Left ventricle myocardium inferior (tissue), 1 donor: ENCODE measurements around the gene MTAP. TPM values are rescaled to one million over a fixed set of nuclear protein-coding genes. Genes with fewer than 3 reads are reported as not detected.

Experiments used
- DNase-seq: peaks from one replicate; pipeline ENCODE4 v3.0.0-alpha.2; 2020
- H3K27ac ChIP-seq: fragments of 200-600 bp; replicated peaks from 2 replicates; pipeline ENCODE4 v1.8.0; 2021
- H3K27me3 ChIP-seq: fragments of 200-600 bp; 2 replicates; pipeline ENCODE4 v1.8.0; 2021; ENCODE audit warnings: low read depth
- H3K36me3 ChIP-seq: fragments of 200-600 bp; 2 replicates; pipeline ENCODE4 v1.8.0; 2021
- H3K4me1 ChIP-seq: fragments of 200-600 bp; 2 replicates; pipeline ENCODE4 v1.8.0; 2021
- H3K4me3 ChIP-seq: fragments of 200-600 bp; 2 replicates; pipeline ENCODE4 v1.8.0; 2021; ENCODE audit warnings: mild to moderate bottlenecking, moderate library complexity
- H3K9me3 ChIP-seq: fragments of 200-600 bp; replicated peaks from 2 replicates; pipeline ENCODE4 v1.8.0; 2021
- intact Hi-C: fragments of 100-400 bp; cut with micrococcal nuclease; formaldehyde crosslinking; loops from one replicate; pipeline ENCODE4 v1.11.0; 2022
- total RNA-seq: library from RNA; stranded (reverse); fragmentation: NEBNext Ultra II Directional; extraction: Animal tissue kit (Norgen Biotek cat#: 25700); gene quantifications from one replicate; pipeline ENCODE4 v1.2.1, GENCODE V29; 2021
- TF ChIP-seq, protein P1 (sequence below): fragments of 200-600 bp; IDR thresholded peaks from 2 replicates; pipeline ENCODE4 v1.8.0; 2021; ENCODE audit warnings: antibody characterized with exemption, mild to moderate bottlenecking, borderline replicate concordance
- donor health status: DM: no; HTN: yes; CAD: no; lungs with severe emphysema.

MTAP gene
- total RNA-seq, 1 donor from 2014 or later, result 25.3 TPM

- no peaks in the 10 kb centered on the region for H3K36me3 ChIP-seq
- intact Hi-C loops, result no loop called here
- H3K4me1 ChIP-seq, result no peaks in the 10 kb centered on the region
- TF ChIP-seq, protein P1, sequence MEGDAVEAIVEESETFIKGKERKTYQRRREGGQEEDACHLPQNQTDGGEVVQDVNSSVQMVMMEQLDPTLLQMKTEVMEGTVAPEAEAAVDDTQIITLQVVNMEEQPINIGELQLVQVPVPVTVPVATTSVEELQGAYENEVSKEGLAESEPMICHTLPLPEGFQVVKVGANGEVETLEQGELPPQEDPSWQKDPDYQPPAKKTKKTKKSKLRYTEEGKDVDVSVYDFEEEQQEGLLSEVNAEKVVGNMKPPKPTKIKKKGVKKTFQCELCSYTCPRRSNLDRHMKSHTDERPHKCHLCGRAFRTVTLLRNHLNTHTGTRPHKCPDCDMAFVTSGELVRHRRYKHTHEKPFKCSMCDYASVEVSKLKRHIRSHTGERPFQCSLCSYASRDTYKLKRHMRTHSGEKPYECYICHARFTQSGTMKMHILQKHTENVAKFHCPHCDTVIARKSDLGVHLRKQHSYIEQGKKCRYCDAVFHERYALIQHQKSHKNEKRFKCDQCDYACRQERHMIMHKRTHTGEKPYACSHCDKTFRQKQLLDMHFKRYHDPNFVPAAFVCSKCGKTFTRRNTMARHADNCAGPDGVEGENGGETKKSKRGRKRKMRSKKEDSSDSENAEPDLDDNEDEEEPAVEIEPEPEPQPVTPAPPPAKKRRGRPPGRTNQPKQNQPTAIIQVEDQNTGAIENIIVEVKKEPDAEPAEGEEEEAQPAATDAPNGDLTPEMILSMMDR, result no peak
- no peaks in the 10 kb centered on the region for H3K9me3 ChIP-seq
- no peak overlapping the region for H3K4me3 ChIP-seq
- no peaks in the 10 kb centered on the region for H3K27me3 ChIP-seq
- no peak overlapping the region for H3K27ac ChIP-seq
- DNase-seq, result no peak
Measured at GRCh38 chr9:21923694-21924093, 121.3 kb downstream of the MTAP start.

- intact Hi-C loops, result no loop called here
- Histone ChIP-seq H3K27me3 (no peaks in the 10 kb centered on the region), H3K36me3 (peaks cover 16% of the 10 kb centered on the region), H3K9me3 (no peaks in the 10 kb centered on the region), H3K4me1 (no peaks in the 10 kb centered on the region), H3K4me3 (no peak overlapping the region), H3K27ac (no peak overlapping the region)
- TF ChIP-seq, protein P1, result no peak
- no peak for DNase-seq
Measured at GRCh38 chr9:21927752-21928151, 125.3 kb downstream of the MTAP start.

GRCh38 chr9:21931428-21931827 is 129.0 kb downstream of the MTAP start:
- intact Hi-C loops, result no loop called here
- TF ChIP-seq, protein P1, result no peak
- no peaks in the 10 kb centered on the region for H3K27me3 ChIP-seq

DNA sequence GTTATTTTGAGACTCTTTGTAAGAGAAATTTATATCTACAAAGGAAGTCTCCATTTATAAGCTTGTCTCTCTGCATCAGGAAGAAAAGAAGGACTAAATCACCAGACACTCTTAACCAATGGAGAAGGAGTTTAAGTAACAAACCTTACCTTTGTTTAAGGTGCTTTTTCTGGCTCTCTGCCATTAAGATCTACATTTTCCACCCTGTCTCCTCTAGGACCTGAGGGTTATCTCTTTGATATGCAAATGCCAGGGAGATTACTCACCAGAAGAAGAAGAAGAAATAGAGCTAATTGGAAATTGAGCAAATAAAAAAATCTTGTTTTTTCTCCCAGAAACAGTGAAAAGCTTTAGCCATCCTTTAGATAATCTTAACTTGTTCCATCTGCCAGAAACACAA is 130.8 kb downstream of the MTAP start:
- no peaks in the 10 kb centered on the region for H3K4me1 ChIP-seq
- DNase-seq, result no peak
- peaks cover 16% of the 10 kb centered on the region for H3K36me3 ChIP-seq
- H3K27me3 ChIP-seq, result no peaks in the 10 kb centered on the region
- TF ChIP-seq, protein P1, result no peak
- H3K9me3 ChIP-seq, result no peaks in the 10 kb centered on the region
- no peak overlapping the region for H3K4me3 ChIP-seq
- intact Hi-C loops, result no loop called here
- no peak overlapping the region for H3K27ac ChIP-seq

More at GRCh38 chr9:21931428-21931827, 129.0 kb downstream of the MTAP start:
- Histone ChIP-seq H3K27ac (no peak overlapping the region), H3K36me3 (peaks cover 16% of the 10 kb centered on the region), H3K9me3 (no peaks in the 10 kb centered on the region), H3K4me3 (no peak overlapping the region), H3K4me1 (no peaks in the 10 kb centered on the region)
- DNase-seq, result no peak

DNA sequence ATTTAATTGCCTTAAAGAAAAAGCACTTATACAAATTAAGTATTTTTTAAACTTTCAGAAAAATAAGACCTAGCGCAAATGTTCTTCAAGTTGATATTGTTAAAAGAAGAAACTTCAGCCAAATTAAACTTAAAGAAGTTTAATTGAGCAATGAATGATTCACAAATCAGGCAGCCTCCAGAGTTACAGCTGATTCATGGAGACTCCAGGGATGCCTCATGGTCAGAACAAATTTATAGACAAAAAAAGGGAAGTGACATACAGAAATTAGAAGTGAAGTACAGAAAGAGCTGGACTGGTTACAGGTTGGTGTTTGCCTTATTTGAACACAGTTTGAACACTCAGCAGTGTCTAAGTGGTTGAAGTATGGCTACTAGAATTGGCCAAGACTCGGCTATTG is 131.4 kb downstream of the MTAP start:
- Histone ChIP-seq H3K27me3 (no peaks in the 10 kb centered on the region), H3K4me3 (no peak overlapping the region), H3K4me1 (no peaks in the 10 kb centered on the region), H3K36me3 (peaks cover 16% of the 10 kb centered on the region), H3K27ac (no peak overlapping the region), H3K9me3 (no peaks in the 10 kb centered on the region)
- TF ChIP-seq, protein P1, result no peak
- no peak for DNase-seq
- intact Hi-C loops, result no loop called here

DNA sequence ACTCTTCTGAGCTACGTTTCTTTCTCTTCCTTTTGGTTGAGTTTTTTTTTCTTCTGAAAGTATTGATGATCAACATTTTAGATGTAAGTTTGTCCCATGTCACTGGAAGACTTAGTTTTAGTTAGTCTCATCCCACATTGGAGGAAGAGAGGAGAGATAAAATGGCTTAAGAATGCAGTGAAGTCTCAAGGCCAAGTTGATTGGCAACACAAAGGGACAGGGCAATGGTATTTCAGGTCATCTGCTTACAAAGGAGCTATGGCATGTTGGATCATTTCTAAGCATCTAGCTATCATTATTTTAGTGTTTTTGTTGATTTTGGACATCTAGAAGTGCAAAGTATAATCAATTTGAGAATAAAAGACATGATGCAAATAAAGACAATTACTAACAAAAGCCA is 133.2 kb downstream of the MTAP start:
- TF ChIP-seq, protein P1, result no peak
- intact Hi-C loops, result no loop called here

More for the DNA sequence above, 133.2 kb downstream of the MTAP start:
- H3K4me3 ChIP-seq, result no peak overlapping the region
- H3K27ac ChIP-seq, result no peak overlapping the region
- H3K9me3 ChIP-seq, result no peaks in the 10 kb centered on the region
- peaks cover 15% of the 10 kb centered on the region for H3K36me3 ChIP-seq
- no peaks in the 10 kb centered on the region for H3K27me3 ChIP-seq
- H3K4me1 ChIP-seq, result no peaks in the 10 kb centered on the region
- DNase-seq, result no peak
